ENCODE results near the gene STK38L.

Gene STK38L

DNA sequence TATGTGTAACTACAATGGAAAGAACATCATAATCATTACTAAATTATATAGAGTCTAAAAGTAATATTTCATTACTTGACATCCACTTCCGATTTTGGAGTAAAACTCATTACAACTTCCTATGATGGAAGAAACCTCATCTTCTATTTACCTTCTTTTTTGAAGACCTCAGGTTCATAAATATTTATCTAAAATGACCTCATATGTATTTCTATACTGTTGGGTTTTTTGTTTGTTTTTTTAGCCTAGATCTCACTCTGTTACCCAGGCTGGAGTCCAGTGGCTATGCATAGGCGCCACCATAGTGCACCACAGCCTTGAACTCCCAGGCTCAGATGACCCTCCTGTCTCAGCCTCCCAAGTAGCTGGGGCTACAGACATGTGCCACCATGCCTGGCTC lies 48.6 kb downstream of the STK38L start:
- no peaks in the 10 kb centered on the region for H3K27me3 ChIP-seq (ENCODE audit: control insufficient read depth, insufficient read depth, low read length)
- H3K27ac ChIP-seq (ENCODE audit: low read length), result no peak overlapping the region
- no CpG with 5 or more reads among the region's 2 CpGs for WGBS (ENCODE audit: insufficient coverage, insufficient read length)
- DNase-seq (ENCODE audit: low read depth, low spot score), result no peak
- H3K36me3 ChIP-seq (ENCODE audit: control insufficient read depth, insufficient read depth, low read length), result no peaks in the 10 kb centered on the region; the same call in 1 of the 2 replicates
- peaks cover 1% of the 10 kb centered on the region; the same call in 1 of the 2 replicates for H3K4me1 ChIP-seq (ENCODE audit: control insufficient read depth, insufficient read depth, low read length)
- no peaks in the 10 kb centered on the region for H3K9me3 ChIP-seq (ENCODE audit: control insufficient read depth, insufficient read depth, low read length)
- H3K4me3 ChIP-seq (ENCODE audit: low read length), result no peak overlapping the region

DNA sequence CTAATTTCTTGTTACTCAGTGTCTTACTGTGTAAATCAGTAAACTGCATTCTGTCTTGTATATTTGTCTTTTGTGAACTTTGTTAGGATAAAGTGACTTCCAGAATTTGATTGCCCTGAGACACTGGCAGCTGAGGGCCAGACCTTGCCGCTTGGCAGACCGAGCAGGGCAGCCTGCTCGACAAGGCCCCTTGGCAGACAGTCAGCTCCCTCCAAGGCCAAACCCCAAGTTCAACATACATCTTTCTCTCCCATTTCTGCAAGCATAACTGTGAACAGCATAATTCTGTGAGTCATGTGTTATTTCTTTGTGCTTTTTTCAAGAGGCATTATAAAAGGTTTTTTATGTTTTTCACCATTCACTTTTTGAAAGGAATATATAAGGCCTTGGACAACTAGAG lies 49.4 kb downstream of the STK38L start:
- no CpG with 5 or more reads among the region's 3 CpGs for WGBS (ENCODE audit: insufficient coverage, insufficient read length)
- Histone ChIP-seq H3K4me3 (ENCODE audit: low read length) (no peak overlapping the region), H3K27me3 (ENCODE audit: control insufficient read depth, insufficient read depth, low read length) (no peaks in the 10 kb centered on the region), H3K27ac (ENCODE audit: low read length) (no peak overlapping the region), H3K36me3 (ENCODE audit: control insufficient read depth, insufficient read depth, low read length) (no peaks in the 10 kb centered on the region; the same call in 1 of the 2 replicates), H3K9me3 (ENCODE audit: control insufficient read depth, insufficient read depth, low read length) (no peaks in the 10 kb centered on the region), H3K4me1 (ENCODE audit: control insufficient read depth, insufficient read depth, low read length) (peaks cover 1% of the 10 kb centered on the region; the same call in 1 of the 2 replicates)
- no peak for DNase-seq (ENCODE audit: low read depth, low spot score)

DNA sequence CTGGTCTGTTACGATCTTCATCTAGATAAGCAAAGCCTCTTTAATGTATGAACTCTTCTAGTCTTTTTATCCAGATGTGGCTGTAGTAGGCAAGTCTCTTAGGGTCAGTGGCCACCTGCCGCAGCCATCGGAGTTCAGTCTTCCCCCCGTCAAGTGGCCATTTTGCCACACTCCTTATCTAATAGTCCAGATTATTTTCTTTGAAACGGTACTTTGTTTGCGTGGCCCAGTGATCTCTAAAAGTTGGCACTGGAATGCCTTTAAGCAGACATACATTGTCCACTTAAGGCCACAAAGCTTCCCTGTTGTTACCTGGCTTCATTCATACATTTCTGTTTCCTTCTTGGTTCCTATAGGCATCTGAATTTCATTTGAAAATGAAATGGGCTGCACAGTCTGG lies 52.6 kb downstream of the STK38L start:
- Histone ChIP-seq H3K4me1 (ENCODE audit: control insufficient read depth, insufficient read depth, low read length) (peaks cover 1% of the 10 kb centered on the region; the same call in 1 of the 2 replicates), H3K36me3 (ENCODE audit: control insufficient read depth, insufficient read depth, low read length) (no peaks in the 10 kb centered on the region), H3K4me3 (ENCODE audit: low read length) (no peak overlapping the region), H3K27me3 (ENCODE audit: control insufficient read depth, insufficient read depth, low read length) (no peaks in the 10 kb centered on the region), H3K27ac (ENCODE audit: low read length) (no peak overlapping the region), H3K9me3 (ENCODE audit: control insufficient read depth, insufficient read depth, low read length) (no peaks in the 10 kb centered on the region)
- no CpG with 5 or more reads among the region's 6 CpGs for WGBS (ENCODE audit: insufficient coverage, insufficient read length)
- no peak for DNase-seq (ENCODE audit: low read depth, low spot score)

DNA sequence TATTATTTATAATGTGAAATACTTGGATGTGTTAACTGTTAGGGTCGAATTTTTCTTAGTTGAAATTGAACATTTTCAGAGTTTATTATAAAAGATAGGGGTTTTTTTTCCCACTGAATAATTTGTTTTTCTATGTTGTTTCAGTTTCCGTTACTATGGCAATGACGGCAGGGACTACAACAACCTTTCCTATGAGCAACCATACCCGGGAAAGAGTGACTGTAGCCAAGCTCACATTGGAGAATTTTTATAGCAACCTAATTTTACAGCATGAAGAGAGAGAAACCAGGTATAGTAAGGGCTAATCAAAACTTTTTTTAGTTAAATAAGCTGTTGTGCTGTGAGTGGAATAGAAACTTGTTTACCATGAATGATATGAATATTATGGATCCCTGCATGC lies 53.5 kb downstream of the STK38L start:
- H3K4me1 ChIP-seq (ENCODE audit: control insufficient read depth, insufficient read depth, low read length), result peaks cover 1% of the 10 kb centered on the region; the same call in 1 of the 2 replicates
- H3K9me3 ChIP-seq (ENCODE audit: control insufficient read depth, insufficient read depth, low read length), result no peaks in the 10 kb centered on the region
- H3K27me3 ChIP-seq (ENCODE audit: control insufficient read depth, insufficient read depth, low read length), result no peaks in the 10 kb centered on the region
- no peak overlapping the region for H3K4me3 ChIP-seq (ENCODE audit: low read length)
- DNase-seq (ENCODE audit: low read depth, low spot score), result no peak
- no peak overlapping the region for H3K27ac ChIP-seq (ENCODE audit: low read length)
- WGBS (ENCODE audit: insufficient coverage, insufficient read length), result 100% methylated on average over 1 of the region's 4 CpGs
- H3K36me3 ChIP-seq (ENCODE audit: control insufficient read depth, insufficient read depth, low read length), result no peaks in the 10 kb centered on the region

DNA sequence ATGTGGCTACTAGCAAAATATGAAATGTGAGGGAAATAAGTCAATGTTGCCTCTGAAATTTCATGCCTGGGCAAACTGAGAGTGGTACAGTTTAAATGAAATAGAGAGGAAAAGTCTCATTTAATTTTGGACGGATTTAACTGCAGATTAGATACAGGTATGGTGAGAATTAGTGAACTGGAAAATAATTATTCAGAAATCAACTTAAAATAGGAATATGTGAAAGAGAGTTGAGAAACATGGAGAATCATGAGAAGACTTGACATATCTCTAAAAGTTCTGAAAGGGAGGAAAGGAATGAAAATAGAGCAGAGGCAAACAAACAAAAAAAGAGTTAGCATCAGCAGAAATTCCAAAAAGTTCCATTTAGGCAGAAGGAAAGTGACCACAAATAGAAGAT lies 55.0 kb downstream of the STK38L start:
- Histone ChIP-seq H3K9me3 (ENCODE audit: control insufficient read depth, insufficient read depth, low read length) (no peaks in the 10 kb centered on the region), H3K4me1 (ENCODE audit: control insufficient read depth, insufficient read depth, low read length) (no peaks in the 10 kb centered on the region), H3K4me3 (ENCODE audit: low read length) (no peak overlapping the region), H3K27ac (ENCODE audit: low read length) (no peak overlapping the region), H3K36me3 (ENCODE audit: control insufficient read depth, insufficient read depth, low read length) (no peaks in the 10 kb centered on the region), H3K27me3 (ENCODE audit: control insufficient read depth, insufficient read depth, low read length) (no peaks in the 10 kb centered on the region)
- DNase-seq (ENCODE audit: low read depth, low spot score), result no peak
- no CpG with 5 or more reads among the region's 1 CpG for WGBS (ENCODE audit: insufficient coverage, insufficient read length)

DNA sequence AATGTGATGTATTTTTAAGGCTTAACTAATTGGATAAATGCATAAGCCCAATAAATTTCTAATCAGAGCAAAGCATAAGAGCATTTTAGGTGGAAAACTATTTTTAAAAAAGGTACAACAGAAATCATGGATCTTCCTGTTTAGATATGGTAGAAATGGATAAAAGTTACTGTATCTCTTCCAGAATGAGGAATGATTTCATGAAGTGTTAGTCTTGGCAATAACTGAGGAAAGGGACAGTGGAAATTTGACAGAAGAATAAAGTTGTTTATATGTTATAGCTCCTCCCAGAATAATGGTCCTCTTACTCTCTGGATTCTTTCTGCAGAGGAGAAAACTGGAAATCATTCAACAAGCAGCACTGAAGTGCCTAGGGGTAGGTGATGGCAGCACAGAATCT lies 56.1 kb downstream of the STK38L start:
- no peaks in the 10 kb centered on the region for H3K27me3 ChIP-seq (ENCODE audit: control insufficient read depth, insufficient read depth, low read length)
- H3K36me3 ChIP-seq (ENCODE audit: control insufficient read depth, insufficient read depth, low read length), result no peaks in the 10 kb centered on the region
- no peaks in the 10 kb centered on the region for H3K4me1 ChIP-seq (ENCODE audit: control insufficient read depth, insufficient read depth, low read length)
- no peaks in the 10 kb centered on the region for H3K9me3 ChIP-seq (ENCODE audit: control insufficient read depth, insufficient read depth, low read length)
- no peak for DNase-seq (ENCODE audit: low read depth, low spot score)
- no peak overlapping the region for H3K27ac ChIP-seq (ENCODE audit: low read length)
- no peak overlapping the region for H3K4me3 ChIP-seq (ENCODE audit: low read length)

DNA sequence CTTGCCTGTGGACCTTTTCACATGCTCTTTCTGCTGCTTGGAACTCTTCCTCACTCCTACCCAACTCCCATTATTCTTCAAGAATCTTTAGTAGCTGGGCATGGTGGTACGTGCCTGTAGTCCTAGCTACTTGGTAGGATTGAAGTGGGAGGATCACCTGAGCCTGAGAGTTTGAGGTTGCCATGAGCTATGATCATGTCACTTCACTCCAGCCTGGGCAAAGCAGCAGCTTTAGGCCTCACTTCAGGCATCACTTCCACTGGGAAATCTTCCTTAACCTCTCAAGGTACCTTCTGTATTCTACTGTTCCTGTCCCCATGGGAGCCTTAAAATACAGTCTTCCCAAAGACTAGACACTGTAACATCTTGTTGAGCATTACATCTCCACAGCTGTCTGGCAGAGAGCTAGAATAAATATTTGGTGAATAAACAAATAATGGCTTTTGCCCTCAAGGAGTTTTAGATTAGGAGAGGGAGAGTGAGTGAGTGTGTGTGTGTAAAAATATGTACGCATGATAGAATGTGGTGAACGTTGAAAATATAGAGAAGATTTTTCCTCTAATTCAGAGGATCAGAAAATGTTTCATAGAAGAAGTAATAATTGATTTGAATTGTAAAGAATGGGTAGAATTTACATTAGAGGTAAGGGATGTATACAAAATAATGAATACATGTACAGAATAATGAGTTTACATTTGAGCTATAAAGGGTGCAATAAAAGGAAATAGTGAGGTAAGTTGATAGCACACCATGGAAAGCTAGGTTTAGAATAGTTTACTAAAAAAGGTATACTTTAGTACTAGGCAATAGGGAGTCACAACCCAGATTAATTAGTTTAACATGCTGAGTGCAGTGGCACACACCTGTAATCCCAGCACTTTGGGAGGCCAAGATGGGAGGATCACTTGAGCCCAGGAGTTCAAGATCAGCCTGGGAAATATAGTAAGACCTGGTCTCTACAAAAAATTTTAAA lies 59.3 kb downstream of the STK38L start:
- no peaks in the 10 kb centered on the region for H3K4me1 ChIP-seq (ENCODE audit: control insufficient read depth, insufficient read depth, low read length)
- no peaks in the 10 kb centered on the region for H3K36me3 ChIP-seq (ENCODE audit: control insufficient read depth, insufficient read depth, low read length)
- no peaks in the 10 kb centered on the region for H3K27me3 ChIP-seq (ENCODE audit: control insufficient read depth, insufficient read depth, low read length)
- no peak overlapping the region for H3K27ac ChIP-seq (ENCODE audit: low read length)
- no peak for DNase-seq (ENCODE audit: low read depth, low spot score)
- H3K9me3 ChIP-seq (ENCODE audit: control insufficient read depth, insufficient read depth, low read length), result no peaks in the 10 kb centered on the region
- 100% methylated on average over 2 of the region's 3 CpGs for WGBS (ENCODE audit: insufficient coverage, insufficient read length)
- H3K4me3 ChIP-seq (ENCODE audit: low read length), result no peak overlapping the region

DNA sequence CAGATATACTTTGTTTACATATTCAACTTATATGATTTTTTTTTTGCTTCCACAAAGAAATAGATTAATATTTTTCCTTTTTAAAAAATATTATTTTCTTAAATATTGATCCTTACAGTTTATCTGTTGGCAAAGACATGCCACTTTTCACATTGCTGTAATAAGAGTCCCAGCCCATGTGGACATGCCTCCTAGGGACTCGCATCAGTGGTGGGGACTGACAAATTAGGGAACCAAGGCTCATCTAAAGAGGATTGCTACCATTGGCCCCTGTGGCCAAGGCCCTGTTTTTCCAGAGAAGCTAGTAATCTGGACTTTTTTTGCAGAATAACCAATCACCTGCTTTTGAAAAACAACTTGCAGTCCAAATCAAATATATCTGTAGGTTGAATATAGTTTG lies 60.8 kb downstream of the STK38L start:
- no peaks in the 10 kb centered on the region for H3K4me1 ChIP-seq (ENCODE audit: control insufficient read depth, insufficient read depth, low read length)
- no peaks in the 10 kb centered on the region for H3K9me3 ChIP-seq (ENCODE audit: control insufficient read depth, insufficient read depth, low read length)
- no peak overlapping the region for H3K4me3 ChIP-seq (ENCODE audit: low read length)
- H3K27me3 ChIP-seq (ENCODE audit: control insufficient read depth, insufficient read depth, low read length), result no peaks in the 10 kb centered on the region
- no peaks in the 10 kb centered on the region for H3K36me3 ChIP-seq (ENCODE audit: control insufficient read depth, insufficient read depth, low read length)
- no peak overlapping the region for H3K27ac ChIP-seq (ENCODE audit: low read length)
- DNase-seq (ENCODE audit: low read depth, low spot score), result no peak
- no CpG with 5 or more reads among the region's 1 CpG for WGBS (ENCODE audit: insufficient coverage, insufficient read length)

DNA sequence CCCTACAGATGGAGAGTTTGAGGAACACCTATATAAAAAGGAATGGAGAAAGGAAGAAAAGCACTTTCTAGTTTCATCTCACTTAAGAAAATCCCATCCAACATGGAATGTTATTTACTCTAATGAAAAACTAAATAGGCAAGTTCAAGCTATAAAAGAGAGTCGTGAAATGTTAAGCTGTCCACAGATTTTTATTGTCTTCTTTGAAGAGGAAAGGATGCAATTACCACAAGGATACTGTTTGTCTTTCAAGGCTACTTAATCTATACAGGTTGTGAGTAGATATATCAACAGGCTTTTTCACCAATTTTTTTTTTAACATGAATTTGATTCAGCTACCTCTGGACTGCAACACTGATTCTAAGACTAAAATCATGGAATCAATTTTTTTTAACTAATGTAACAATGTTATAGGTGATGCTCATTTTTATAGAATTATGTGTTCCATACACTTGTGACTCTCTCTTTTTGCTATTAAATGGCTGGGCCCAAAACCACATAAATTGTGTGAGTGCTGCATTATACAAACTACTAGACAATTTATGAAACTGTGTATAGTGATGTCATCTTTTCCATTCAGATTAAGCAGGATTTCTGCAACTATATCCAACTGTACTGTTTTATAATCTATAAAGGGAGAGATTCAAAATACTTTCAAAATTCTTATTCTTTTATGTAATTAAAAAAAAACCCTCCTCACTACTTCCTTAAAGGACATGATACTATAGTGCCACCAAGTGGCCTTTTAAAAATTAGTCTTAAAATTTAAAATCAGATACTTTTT lies 61.8 kb downstream of the STK38L start:
- DNase-seq (ENCODE audit: low read depth, low spot score), result no peak

DNA sequence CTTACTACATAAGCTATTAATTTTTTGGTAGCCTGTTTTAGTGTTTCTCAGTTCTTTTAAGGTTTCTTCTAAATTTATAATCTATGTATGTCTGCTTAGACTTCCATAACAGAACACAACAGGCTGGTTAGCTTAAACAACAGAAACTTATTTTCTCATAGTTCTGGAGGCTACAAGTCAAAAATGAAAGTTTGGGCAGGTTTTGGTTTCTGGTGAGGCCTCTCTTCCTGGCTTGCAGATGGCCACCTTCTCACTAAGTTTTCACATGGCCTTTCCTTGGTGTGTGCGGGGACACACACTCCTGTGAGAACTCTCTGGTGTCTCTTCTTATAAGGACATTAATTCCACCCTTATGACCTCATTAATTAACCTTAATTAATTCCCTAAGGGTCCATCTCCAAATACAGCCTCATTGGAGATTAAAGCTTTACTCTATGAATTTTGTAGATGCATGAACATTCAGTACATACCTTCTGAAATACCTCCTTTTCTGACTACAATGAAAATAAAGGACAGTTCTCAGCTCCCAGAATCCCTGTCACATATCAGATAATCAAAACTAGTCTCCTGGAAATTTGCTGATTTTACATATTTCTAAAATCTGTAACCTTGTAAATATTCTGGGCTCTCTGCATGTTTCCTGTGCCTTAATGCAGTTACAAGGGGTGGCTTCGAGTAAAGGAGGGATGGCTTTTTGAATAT lies 65.4 kb downstream of the STK38L start:
- no CpG with 5 or more reads among the region's 2 CpGs for WGBS (ENCODE audit: insufficient coverage, insufficient read length)

More for the DNA sequence above, 61.8 kb downstream of the STK38L start:
- Histone ChIP-seq H3K36me3 (ENCODE audit: control insufficient read depth, insufficient read depth, low read length) (no peaks in the 10 kb centered on the region), H3K27me3 (ENCODE audit: control insufficient read depth, insufficient read depth, low read length) (no peaks in the 10 kb centered on the region), H3K4me1 (ENCODE audit: control insufficient read depth, insufficient read depth, low read length) (no peaks in the 10 kb centered on the region), H3K9me3 (ENCODE audit: control insufficient read depth, insufficient read depth, low read length) (no peaks in the 10 kb centered on the region), H3K27ac (ENCODE audit: low read length) (no peak overlapping the region), H3K4me3 (ENCODE audit: low read length) (no peak overlapping the region)
- WGBS (ENCODE audit: insufficient coverage, insufficient read length), result no CpG with 5 or more reads among the region's 1 CpG

More for the DNA sequence above, 65.4 kb downstream of the STK38L start:
- Histone ChIP-seq H3K27ac (ENCODE audit: low read length) (no peak overlapping the region), H3K9me3 (ENCODE audit: control insufficient read depth, insufficient read depth, low read length) (no peaks in the 10 kb centered on the region), H3K4me3 (ENCODE audit: low read length) (no peak overlapping the region), H3K27me3 (ENCODE audit: control insufficient read depth, insufficient read depth, low read length) (no peaks in the 10 kb centered on the region), H3K4me1 (ENCODE audit: control insufficient read depth, insufficient read depth, low read length) (no peaks in the 10 kb centered on the region), H3K36me3 (ENCODE audit: control insufficient read depth, insufficient read depth, low read length) (no peaks in the 10 kb centered on the region)
- DNase-seq (ENCODE audit: low read depth, low spot score), result no peak
